GM18502 (cell line): ENCODE data around the gene ZIC5.
"Not testable (repeated sequence)": the region's sequence is repeated elsewhere in the genome, so short reads cannot be mapped to it uniquely, and the experiment has no call there.

Experiments used
- ATAC-seq: cut with Tn5 transposase; IDR thresholded peaks from one replicate; pipeline ENCODE4 v1.9.1; 2021; ENCODE audit warnings: mild to moderate bottlenecking; ENCODE audit not compliant: unreplicated experiment, poor library complexity

The ZIC5 gene

GRCh38 chr13:99965329-99966000 is 6.1 kb downstream of the ZIC5 start:
- ATAC-seq, result no peak

GRCh38 chr13:99963816-99964339 is 7.7 kb downstream of the ZIC5 start:
- ATAC-seq, result no peak

GRCh38 chr13:99962242-99962641 is 9.3 kb downstream of the ZIC5 start:
- ATAC-seq, result no peak

GRCh38 chr13:99961636-99962035 is 9.9 kb downstream of the ZIC5 start:
- ATAC-seq, result no peak

- ATAC-seq, result no peak
Measured at GRCh38 chr13:99960663-99961311, 10.8 kb downstream of the ZIC5 start.

GRCh38 chr13:99959540-99960230 is 11.9 kb downstream of the ZIC5 start:
- ATAC-seq, result no peak

GRCh38 chr13:99959127-99959539 is 12.4 kb downstream of the ZIC5 start:
- no peak for ATAC-seq

- ATAC-seq, result no peak
Measured at GRCh38 chr13:99958406-99959126, 13.0 kb downstream of the ZIC5 start.

- no peak for ATAC-seq
Measured at GRCh38 chr13:99956473-99957349, 14.9 kb downstream of the ZIC5 start.

- no peak for ATAC-seq
Measured at GRCh38 chr13:99955747-99956472, 15.7 kb downstream of the ZIC5 start.

- no peak for ATAC-seq
Measured at GRCh38 chr13:99955107-99955746, 16.3 kb downstream of the ZIC5 start.

GRCh38 chr13:99953138-99953755 is 18.3 kb downstream of the ZIC5 start:
- ATAC-seq, result no peak

- not testable (repeated sequence) for ATAC-seq
Measured at GRCh38 chr13:99951666-99952065, 19.9 kb downstream of the ZIC5 start.

- no peak for ATAC-seq
Measured at GRCh38 chr13:99949679-99950413, 21.7 kb downstream of the ZIC5 start.

GRCh38 chr13:99948907-99949678 is 22.5 kb downstream of the ZIC5 start:
- no peak for ATAC-seq

- ATAC-seq, result no peak
Measured at GRCh38 chr13:99948411-99948810, 23.2 kb downstream of the ZIC5 start.

GRCh38 chr13:99947666-99948065 is 23.9 kb downstream of the ZIC5 start:
- ATAC-seq, result no peak
